ES-I3 (cell line): ENCODE measurements around the gene CCDC85C.

Source experiments
- H3K36me3 ChIP-seq: 2 replicates; pipeline ENCODE4 v1.6.1; 2013; ENCODE audit warnings: mild to moderate bottlenecking, low read length, control low read depth, moderate library complexity; ENCODE audit not compliant: insufficient read depth
- H3K4me1 ChIP-seq: 2 replicates; pipeline ENCODE4 v1.6.1; 2013; ENCODE audit warnings: mild to moderate bottlenecking, control low read depth, low read length; ENCODE audit not compliant: insufficient read depth
- H3K9ac ChIP-seq: 2 replicates; pipeline ENCODE4 v1.6.1; 2013; ENCODE audit warnings: low read depth, mild to moderate bottlenecking, low read length, moderate library complexity
- H3K9me3 ChIP-seq: 2 replicates; pipeline ENCODE4 v1.6.1; 2013; ENCODE audit warnings: mild to moderate bottlenecking, low read length, moderate library complexity; ENCODE audit not compliant: control insufficient read depth, insufficient read depth

CCDC85C gene

DNA sequence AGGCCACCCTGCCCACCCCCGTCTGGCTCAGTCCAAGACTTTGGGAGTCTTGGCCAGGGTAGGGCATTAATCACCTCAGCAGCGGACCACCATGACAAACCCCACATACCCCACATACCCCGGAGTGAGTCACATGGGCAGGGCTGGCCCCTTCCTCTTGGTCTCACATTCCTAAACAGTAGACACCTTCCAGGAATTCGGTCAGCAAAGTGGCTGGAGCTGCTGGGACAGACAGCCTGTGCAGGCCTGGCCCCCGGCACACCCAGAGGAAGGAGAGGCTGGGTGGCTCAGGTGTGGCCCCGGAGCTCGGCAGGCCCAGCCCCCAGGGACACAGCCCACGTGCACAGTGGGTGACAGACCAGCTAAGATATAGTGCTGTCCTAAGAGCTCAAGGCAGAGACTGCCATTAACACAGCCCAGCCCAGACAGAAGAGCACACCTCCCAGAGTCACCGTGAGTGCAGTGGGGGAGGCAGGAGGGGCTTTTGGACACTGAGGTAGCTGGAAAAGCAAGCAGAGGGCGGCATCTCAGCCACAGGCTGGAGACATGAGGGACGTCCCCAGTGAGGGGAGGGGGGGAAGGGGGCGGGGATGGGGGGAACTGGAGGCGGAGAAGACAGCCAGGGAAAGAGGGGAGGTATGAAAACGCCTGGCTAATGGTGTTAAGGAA lies 24.0 kb downstream of the CCDC85C start:
- Histone ChIP-seq H3K9me3 (no peaks in the 10 kb centered on the region), H3K36me3 (no peaks in the 10 kb centered on the region), H3K4me1 (peaks cover 34% of the 10 kb centered on the region), H3K9ac (no peak overlapping the region; the same call in 1 of the 2 replicates)

DNA sequence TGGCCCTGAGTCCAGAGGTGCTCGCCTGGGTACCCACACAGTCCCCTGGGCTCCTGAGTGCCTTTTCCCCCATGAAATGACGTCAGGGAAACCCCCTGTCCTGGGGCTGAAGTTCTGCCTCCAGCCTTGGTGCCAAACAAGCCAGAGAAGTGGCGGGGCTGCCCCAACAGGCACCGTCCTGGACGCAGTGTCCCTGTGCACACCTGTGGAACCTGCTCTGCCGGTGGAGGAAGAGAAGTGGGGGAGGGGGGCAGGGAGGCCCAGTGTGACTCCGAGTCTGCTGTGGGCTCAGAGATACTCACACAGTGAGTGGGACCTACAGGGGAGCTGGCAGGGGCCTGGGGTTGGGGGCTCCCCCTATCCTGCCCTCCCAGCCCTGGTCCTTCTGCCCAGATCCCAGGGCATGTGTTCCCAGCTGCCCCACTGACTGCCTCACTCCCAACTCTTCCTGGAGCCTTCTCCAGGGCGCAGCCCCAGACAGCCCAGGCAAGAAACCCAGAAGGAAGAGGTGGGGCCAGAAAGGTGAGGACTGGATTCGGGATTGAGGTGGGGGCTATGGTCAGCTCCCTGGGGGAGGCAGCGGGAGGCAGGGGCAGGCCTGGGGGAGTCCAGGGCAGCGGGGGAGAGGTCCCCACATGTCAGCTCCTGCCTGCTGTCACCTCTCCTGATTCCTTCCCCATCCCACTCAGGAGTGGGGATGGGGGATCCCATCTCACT lies 24.7 kb downstream of the CCDC85C start:
- Histone ChIP-seq H3K36me3 (no peaks in the 10 kb centered on the region), H3K9ac (no peak overlapping the region), H3K4me1 (peaks cover 42% of the 10 kb centered on the region), H3K9me3 (no peaks in the 10 kb centered on the region)

DNA sequence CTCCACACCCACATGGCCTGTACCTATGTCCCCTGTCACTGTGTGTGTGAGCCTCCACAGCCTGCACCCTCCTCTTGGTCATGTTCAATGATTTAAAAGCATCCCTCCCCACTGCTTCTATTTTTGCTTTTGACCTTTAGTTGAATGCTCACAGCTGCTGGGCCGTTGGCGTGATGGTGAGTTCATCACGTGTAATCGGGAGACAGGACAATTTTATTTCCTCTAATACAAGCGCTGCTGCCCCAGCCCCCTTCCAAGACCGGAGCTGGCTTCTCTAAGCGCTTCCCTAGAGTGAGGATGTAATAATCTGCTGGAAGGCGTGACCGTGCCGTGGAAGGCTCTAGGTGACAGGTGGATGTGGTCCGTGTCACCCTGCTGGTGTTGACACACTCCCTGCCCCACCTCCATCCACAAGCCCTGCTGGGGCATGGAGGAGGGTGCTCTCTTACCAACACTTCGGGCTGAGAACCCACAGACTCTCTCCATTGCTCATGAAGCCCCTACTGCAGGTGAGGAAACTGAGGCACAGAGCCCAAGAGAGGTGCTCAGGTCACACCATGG lies 25.4 kb downstream of the CCDC85C start:
- H3K9ac ChIP-seq, result no peak overlapping the region
- H3K36me3 ChIP-seq, result no peaks in the 10 kb centered on the region
- H3K9me3 ChIP-seq, result no peaks in the 10 kb centered on the region
- peaks cover 48% of the 10 kb centered on the region for H3K4me1 ChIP-seq

DNA sequence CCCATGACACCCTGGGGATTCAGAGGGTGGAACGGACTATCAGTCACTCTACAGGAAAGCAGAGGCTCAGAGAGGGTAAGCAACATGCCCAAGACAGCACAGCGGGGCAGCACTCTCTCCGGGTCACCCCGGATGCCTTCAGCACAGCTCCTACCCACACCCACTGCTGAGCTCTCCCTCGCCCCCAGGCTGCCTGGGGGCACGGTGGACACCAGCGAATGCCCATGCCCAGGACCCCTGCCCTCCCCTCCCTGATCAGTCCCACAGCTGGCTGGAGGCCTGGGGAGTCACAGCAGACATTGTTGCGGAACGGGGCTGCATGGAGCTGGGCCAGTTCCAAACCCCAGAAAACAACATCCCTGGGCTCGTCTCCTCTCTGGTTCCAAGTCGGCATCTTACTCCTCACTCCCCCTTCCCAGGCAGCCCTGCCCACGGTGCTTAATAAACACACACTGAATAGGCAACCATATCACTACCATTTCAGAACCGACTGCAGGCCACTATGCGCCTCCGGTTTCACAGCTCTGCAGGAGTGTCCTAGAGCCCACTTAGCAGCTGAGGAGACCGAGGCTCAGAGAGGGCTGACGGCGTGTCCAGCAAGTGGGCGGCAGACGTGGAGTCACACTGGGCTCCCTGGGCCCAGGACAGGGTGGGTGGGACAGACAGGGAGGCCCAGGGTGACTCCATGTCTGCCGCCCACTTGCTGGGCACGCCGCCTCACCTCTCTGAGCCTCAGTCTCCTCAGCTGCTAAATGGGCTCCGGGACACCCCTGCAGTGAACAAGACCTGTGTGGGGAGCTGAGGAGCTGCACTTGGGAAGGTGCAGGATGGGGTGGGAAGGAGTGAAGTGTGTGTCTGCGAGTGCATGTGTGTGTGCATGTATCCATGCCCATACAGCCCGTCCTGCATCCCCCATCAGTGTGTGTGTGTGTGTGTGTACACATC lies 27.0 kb downstream of the CCDC85C start:
- no peaks in the 10 kb centered on the region for H3K36me3 ChIP-seq
- no peak overlapping the region for H3K9ac ChIP-seq
- H3K4me1 ChIP-seq, result peaks cover 61% of the 10 kb centered on the region
- no peaks in the 10 kb centered on the region for H3K9me3 ChIP-seq

DNA sequence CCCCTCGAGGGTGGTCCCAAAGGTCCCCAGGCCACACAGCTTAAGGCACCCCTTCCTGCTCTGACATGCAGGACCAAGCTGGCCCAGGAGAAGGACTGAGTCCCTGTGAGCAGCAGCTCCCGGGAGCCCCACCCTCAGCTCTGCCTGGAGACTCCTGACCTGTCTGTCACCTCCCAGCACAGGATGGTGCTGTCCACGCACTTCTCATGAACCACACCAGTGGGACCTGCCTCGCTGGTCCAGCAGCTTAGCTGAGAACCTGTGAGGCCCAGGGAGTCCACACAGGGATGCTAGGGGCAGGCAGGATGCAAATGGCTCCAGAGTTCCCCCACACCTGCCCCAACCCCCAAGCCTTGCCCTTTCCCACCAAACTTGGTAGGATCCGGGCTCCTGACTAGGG lies 27.7 kb downstream of the CCDC85C start:
- H3K4me1 ChIP-seq, result peaks cover 69% of the 10 kb centered on the region
- no peaks in the 10 kb centered on the region for H3K9me3 ChIP-seq
- H3K9ac ChIP-seq, result no peak overlapping the region
- no peaks in the 10 kb centered on the region for H3K36me3 ChIP-seq

DNA sequence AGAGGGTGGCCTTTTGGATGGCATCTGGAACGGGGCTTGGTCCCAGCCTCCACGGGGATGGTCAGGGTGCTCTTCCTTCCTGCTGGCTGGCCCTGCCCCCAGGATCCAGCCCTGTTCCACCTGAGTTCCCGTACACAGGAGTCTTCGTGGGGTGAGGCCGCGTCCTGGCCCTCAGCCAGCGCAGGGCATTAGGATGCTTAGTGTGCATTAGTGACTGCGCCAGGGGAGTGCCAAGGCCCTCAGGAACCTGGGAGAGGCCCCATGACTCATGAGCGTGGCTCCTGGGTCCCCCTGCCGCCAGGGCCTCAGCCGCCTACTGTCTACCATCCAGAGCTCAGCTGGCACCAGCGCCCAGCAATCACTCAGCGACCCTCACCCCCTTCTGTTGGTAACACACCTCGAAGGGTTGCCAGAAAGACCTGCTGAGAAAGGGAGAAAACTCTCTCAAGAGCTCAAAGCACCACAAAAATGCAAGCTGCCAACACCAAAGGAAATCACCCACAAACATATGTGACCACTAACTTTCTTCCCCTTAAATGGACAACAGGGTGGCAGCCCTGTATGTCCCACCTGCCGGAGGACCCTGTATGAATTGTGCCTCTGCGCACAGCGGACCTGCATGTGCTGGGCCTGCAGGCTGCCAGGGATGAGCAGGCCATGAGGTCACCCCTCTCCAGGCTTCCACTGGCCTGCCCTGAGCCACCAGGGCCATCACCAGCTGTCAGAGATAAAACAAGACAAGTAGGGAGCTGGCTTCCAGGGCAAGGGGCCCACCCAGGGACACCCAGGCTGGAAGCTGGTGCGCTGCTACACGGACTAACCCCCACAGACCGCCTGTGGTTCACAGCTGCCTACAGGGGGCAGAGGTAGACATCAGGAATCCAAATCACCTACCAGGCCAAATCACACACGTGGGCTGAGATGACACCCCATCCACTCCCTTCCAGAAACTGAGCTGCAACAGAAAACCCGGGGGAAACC lies 28.7 kb downstream of the CCDC85C start:
- Histone ChIP-seq H3K9me3 (no peaks in the 10 kb centered on the region), H3K4me1 (peaks cover 71% of the 10 kb centered on the region), H3K9ac (no peak overlapping the region), H3K36me3 (no peaks in the 10 kb centered on the region)

DNA sequence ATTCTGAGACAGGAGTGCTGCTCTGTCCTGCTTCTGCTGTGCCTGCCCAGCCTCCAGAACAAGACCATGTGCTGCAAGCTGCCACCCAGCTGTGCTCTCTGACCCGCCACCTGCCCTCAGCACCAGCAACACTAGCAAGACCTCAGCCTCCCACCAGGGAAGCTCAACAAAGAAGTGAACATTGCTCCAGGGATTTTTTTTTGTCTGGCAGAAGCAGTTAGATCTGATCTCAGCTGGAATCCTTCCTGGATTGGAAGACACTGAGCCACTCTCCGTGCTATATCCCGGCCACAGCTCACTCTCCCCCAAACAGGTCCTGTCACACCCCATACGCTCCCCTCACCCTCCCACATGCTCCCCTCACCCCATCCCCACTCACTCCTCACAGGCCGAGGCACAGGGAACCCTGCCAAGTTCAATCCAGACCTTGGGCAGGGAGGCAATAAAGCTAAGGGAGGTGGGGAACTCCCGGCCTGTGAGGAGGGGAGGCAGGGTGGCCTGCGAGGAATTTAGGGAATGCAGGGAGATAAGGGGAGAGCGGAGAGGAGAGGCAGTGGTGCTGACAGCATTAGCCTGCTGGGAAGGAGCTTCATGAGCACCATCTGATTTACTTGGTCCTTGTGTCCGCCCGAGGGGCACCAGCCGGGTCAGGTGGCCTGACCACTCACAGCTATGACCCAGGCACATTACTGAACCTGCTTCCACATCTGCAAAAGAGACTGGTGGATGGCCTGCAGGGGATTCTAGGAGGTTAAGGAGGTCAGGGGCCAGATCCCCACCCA lies 29.7 kb downstream of the CCDC85C start:
- Histone ChIP-seq H3K4me1 (peaks cover 72% of the 10 kb centered on the region), H3K9me3 (no peaks in the 10 kb centered on the region), H3K36me3 (no peaks in the 10 kb centered on the region), H3K9ac (no peak overlapping the region)

DNA sequence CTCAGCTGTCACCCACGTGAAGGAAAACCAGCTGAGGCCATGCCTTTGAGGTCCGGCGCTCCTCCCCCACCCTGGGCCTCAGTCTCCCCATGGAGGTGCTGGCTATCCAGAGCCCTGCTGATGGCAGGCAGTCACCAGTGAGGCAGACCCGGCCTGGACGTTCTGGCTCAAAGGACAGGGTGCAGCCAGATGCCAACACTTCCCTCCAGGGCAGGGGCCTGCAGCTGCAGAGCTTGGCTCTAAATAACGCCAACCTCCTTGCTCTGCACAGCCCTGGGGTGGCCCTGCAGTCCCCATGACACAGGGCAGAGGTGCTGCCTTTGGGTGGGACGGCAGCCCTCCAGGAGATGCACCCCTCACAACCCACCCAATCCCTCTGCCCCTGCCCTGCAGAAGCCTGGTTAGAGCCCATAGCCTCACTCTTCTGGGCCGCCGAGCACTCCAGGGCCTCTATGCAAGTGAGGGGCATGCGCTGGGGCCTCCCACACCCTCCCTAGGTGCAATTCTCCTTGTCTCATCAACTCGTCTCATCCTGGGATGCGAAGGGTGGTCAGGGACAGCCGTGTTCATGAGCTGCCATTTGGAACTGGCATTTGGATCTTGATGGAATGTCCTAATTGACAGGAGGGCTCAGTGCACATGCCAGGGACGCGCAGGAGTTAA lies 30.4 kb downstream of the CCDC85C start:
- Histone ChIP-seq H3K36me3 (no peaks in the 10 kb centered on the region), H3K4me1 (peaks cover 79% of the 10 kb centered on the region), H3K9ac (no peak overlapping the region), H3K9me3 (no peaks in the 10 kb centered on the region)

DNA sequence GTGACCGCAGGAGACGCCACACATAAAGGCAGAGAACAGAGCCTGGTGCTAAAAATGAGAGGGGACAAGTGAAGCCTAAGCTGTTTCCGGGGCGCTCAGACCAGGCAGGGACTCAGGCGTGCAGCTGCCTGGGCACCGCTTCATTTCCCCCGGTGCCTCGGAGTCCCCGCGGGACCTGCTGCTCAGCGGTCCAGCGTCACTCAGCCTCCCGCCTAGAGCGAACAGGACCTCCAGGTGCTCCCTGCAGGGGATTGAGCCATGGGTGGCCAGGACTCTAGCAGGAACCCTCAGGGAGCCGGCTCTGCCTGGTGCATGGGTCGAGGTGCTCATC lies 31.0 kb downstream of the CCDC85C start:
- Histone ChIP-seq H3K9ac (no peak overlapping the region), H3K36me3 (no peaks in the 10 kb centered on the region), H3K9me3 (no peaks in the 10 kb centered on the region), H3K4me1 (peaks cover 85% of the 10 kb centered on the region)

DNA sequence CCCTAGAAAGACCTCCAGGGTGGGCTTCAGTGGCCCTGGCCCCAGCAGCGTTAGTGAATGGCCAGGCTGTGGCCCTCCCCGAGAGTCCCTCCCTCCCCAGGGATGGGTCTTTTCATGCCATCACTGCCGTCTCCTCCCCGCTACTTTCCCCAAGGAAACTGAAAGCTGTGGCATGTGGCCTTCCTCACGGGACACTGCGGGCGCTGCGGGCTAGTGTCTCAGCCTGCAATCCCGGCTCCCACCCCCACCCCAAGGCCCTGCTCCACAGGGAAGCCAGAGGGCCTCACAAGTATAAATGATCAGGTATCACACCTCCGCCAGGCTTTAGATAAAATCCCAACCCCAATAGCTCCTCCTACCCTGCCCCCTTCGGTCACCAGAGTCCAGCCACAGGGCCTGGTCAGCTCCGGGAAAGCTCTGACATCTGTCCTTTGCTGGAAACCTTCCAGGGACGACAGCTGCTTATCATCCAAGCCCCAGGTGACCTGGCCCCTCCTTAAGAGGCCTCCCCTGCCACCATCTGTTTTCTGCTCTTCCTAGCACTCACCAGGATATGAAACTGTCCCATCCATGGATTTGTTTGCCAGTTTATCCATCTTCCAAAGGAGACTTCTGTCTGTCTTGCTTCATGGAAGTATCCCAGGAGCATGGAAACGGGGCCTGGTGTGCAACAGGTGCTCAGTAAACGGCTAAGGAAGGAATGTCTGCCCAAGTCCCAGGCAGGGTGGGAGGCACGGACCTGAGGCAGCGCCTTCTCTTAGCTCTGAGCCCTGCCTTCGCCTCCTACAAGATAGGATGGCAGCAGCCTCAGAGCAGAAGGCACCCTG lies 31.6 kb downstream of the CCDC85C start:
- H3K4me1 ChIP-seq, result peaks cover 85% of the 10 kb centered on the region
- no peaks in the 10 kb centered on the region for H3K36me3 ChIP-seq
- H3K9me3 ChIP-seq, result no peaks in the 10 kb centered on the region
- no peak overlapping the region for H3K9ac ChIP-seq

DNA sequence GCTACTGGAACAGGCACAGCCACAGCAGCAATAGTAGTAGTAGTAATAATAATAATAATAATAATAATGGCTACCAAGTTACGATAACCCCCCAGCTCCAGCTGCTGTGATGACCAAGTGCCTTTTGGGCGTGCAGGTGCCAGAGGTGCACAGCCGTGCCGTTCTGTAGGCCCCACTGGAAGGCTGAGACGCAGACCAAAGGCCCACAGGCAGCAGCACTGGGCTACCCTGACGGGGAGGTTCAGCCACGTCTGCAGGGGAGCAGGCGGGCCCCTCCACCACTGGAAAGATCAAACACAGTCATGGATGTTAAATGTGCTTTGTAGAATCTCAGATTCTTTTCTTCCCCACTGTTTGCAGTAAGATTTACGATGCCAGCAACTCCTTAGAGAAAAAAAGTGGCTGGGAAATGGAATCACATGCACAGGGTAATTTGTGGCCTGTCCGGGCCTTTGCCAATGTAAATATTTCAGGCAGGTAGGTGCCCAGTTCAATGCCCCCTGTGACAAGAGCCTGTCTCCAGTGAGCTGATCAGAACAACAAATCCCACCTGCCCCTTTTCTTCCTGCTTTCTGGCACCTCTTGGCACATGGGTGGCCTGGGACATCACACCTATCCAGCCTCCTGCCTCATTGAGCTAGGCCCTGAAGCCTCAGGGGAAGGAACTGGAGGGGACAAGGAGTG lies 32.6 kb downstream of the CCDC85C start:
- H3K4me1 ChIP-seq, result peaks cover 83% of the 10 kb centered on the region
- no peaks in the 10 kb centered on the region for H3K9me3 ChIP-seq
- no peak overlapping the region for H3K9ac ChIP-seq
- H3K36me3 ChIP-seq, result no peaks in the 10 kb centered on the region
